GM12878 (cell line): ENCODE results near the gene PPP4C. TPM values are rescaled to one million over a fixed set of nuclear protein-coding genes. Genes with fewer than 3 reads are reported as not detected.
A peak's percentile ranks its signal among the peaks of the same experiment; 100 is the strongest.

ENCODE experiments used
- BCLAF1 ChIP-seq: fragments of 450-650 bp; IDR thresholded peaks from 2 replicates; pipeline ENCODE4 v1.6.1; 2017; ENCODE audit warnings: antibody characterized with exemption, mild to moderate bottlenecking, moderate library complexity
- EP300 ChIP-seq, 2 experiments: fragments of 150-350 bp in 1 of 2; IDR thresholded peaks; 2 replicates each; pipeline ENCODE4 v1.6.1; 2011 to 2012; ENCODE audit warnings: low read depth in 2 of 2, low read length in 2 of 2, borderline replicate concordance in 1 of 2, improper control_type of control experiment in 1 of 2, inconsistent platforms in 1 of 2; ENCODE audit not compliant: control insufficient read depth in 1 of 2
- FOXM1 ChIP-seq: IDR thresholded peaks from 2 replicates; pipeline ENCODE4 v1.6.1; 2012; ENCODE audit warnings: low read depth, mild to moderate bottlenecking, inconsistent platforms, low read length, moderate library complexity
- HDGF ChIP-seq: fragments of 450-650 bp; IDR thresholded peaks from 2 replicates; pipeline ENCODE4 v1.6.1; 2016; ENCODE audit warnings: antibody characterized with exemption
- NR2C1 ChIP-seq: fragments of 450-650 bp; IDR thresholded peaks from 2 replicates; pipeline ENCODE4 v1.6.1; 2017; ENCODE audit warnings: antibody characterized with exemption, mild to moderate bottlenecking, moderate library complexity
- RAD51 ChIP-seq: fragments of 450-650 bp; IDR thresholded peaks from 2 replicates; pipeline ENCODE4 v1.6.1; 2016; ENCODE audit warnings: moderate library complexity, mild to moderate bottlenecking, inconsistent platforms
- RCOR1 ChIP-seq: conservative IDR thresholded peaks from 2 replicates; pipeline ENCODE4 v1.6.1; 2012; ENCODE audit warnings: low read depth, low read length, improper control_type of control experiment
- SREBF1 ChIP-seq: IDR thresholded peaks from 2 replicates; pipeline ENCODE4 v1.6.1; 2012; ENCODE audit warnings: mild to moderate bottlenecking, low read length
- ZZZ3 ChIP-seq: IDR thresholded peaks from 2 replicates; pipeline ENCODE4 v1.6.1; 2011; ENCODE audit warnings: low read depth; ENCODE audit not compliant: control insufficient read depth, insufficient read length
- polyA plus RNA-seq, 11 experiments: library from polyadenylated mRNA; depleted of rRNA in 4 of 11; unstranded in 6 of 11; stranded (reverse) in 5 of 11; fragments of >200 nt; fragmentation: Nextera tagmentation in 4 of 11; fragmentation: Illumina TruSeq in 1 of 11; extraction: Ambion mirVana in 4 of 11; extraction: Trizol in 1 of 11; gene quantifications; 1 replicate in 1 of 11; 2 replicates in 10 of 11; pipeline versions ENCODE4 v1.2.1 to v1.2.3, GENCODE V29; 2011 to 2016; ENCODE audit warnings: inconsistent platforms in 2 of 11, missing spikeins in 2 of 11, low read depth in 1 of 11
- total RNA-seq, 4 experiments: library from RNA; depleted of rRNA in 3 of 4; stranded (reverse); fragments of >200 nt in 3 of 4; fragmentation: Illumina TruSeq in 1 of 4; extraction: Trizol in 1 of 4; gene quantifications; 2 replicates each; pipeline versions ENCODE4 v1.2.1 to v1.2.3, GENCODE V29; 2013 to 2021

The PPP4C gene
- total and polyA plus RNA-seq, 10 of the 15 experiments (the other 5 are each of a cell fraction or from before 2014, with no cell fraction given), result 2.7 to 240 (median 124) TPM

GRCh38 chr16:30092373-30093010 lies 16.7 kb downstream of the PPP4C start (continued):
- TF ChIP-seq ZZZ3 (no peak), RAD51 (peak; percentile 75), RCOR1 (peak; percentile 88; the same call in 1 of the 2 replicates), HDGF (0 out of 2 replicates have a peak, but pooled peaks have one; percentile 64), FOXM1 (no peak), EP300 (IDR thresholded peaks at IDR 0.05; ENCODE audit: borderline replicate concordance in 1 of 2, control insufficient read depth in 1 of 2, low read depth in 2 of 2, low read length in 2 of 2) (no peak), NR2C1 (peak; percentile 79), BCLAF1 (no peak), SREBF1 (no peak)
